ENCODE results near the gene IGFL1.
"Not testable (repeated sequence)": the region's sequence is repeated elsewhere in the genome, so short reads cannot be mapped to it uniquely, and the experiment has no call there.

Gene IGFL1

GRCh38 chr19:46264801-46265200 is 35.3 kb downstream of the IGFL1 start:
- in situ Hi-C loops (cut with MboI; ENCODE audit: low sequenced_read_pairs), result loop anchor here (10.0 kb wide), 1 partner anchor 180 kb away; no protein-coding TSS in a partner anchor

- in situ Hi-C loops (cut with MboI; ENCODE audit: low sequenced_read_pairs), result loop anchor here (10.0 kb wide), 1 partner anchor 181 kb away; no protein-coding TSS in a partner anchor
These were observed 35.8 kb downstream of the IGFL1 start for GRCh38 chr19:46265217-46265828.

GRCh38 chr19:46269101-46269500 is 39.6 kb downstream of the IGFL1 start:
- in situ Hi-C loops (cut with MboI; ENCODE audit: low sequenced_read_pairs), result loop anchor here (10.0 kb wide), 1 partner anchor 184 kb away; no protein-coding TSS in a partner anchor

GRCh38 chr19:46270521-46271256 is 41.1 kb downstream of the IGFL1 start:
- in situ Hi-C loops (cut with MboI; ENCODE audit: low sequenced_read_pairs), result no loop called here

GRCh38 chr19:46271481-46272197 is 42.1 kb downstream of the IGFL1 start:
- in situ Hi-C loops (cut with MboI; ENCODE audit: low sequenced_read_pairs), result no loop called here

- in situ Hi-C loops (cut with MboI; ENCODE audit: low sequenced_read_pairs), result not testable (repeated sequence)
These were observed 44.4 kb downstream of the IGFL1 start for GRCh38 chr19:46273931-46274330.

- in situ Hi-C loops (cut with MboI; ENCODE audit: low sequenced_read_pairs), result no loop called here
These were observed 49.6 kb downstream of the IGFL1 start for GRCh38 chr19:46279177-46279576.

Measured in HL-60/S4 treated with phorbol 12-myristate 13-acetate at 8.2 ng/mL for 4 days and 3 days (cell line).